NCI-H446 treated with DMSO at 0.1 percent for 48 hours (cell line): ENCODE data around the gene PCDH17.

Experiments used
- DNase-seq: peaks from one replicate; lab custom pipeline; 2025; lab: John Stamatoyannopoulos, UW

The PCDH17 gene

GRCh38 chr13:57726981-57727380, 95.4 kb downstream of the PCDH17 start:
- no peak for DNase-seq

GRCh38 chr13:57734306-57734705, 102.8 kb downstream of the PCDH17 start:
- DNase-seq, result peak; percentile 23

- peak; percentile 68 for DNase-seq
Measured at GRCh38 chr13:57739089-57739488, 107.5 kb downstream of the PCDH17 start.

GRCh38 chr13:57739543-57740190, 108.1 kb downstream of the PCDH17 start:
- DNase-seq, result no peak

GRCh38 chr13:57740719-57741118, 109.2 kb downstream of the PCDH17 start:
- DNase-seq, result peak; percentile 68

GRCh38 chr13:57748096-57748495, 116.6 kb downstream of the PCDH17 start:
- DNase-seq, result no peak

- no peak for DNase-seq
Measured at GRCh38 chr13:57760951-57761350, 129.4 kb downstream of the PCDH17 start.

- DNase-seq, result no peak
Measured at GRCh38 chr13:57763689-57764088, 132.1 kb downstream of the PCDH17 start.
